ENCODE data around the gene SND1.

SND1 gene

DNA sequence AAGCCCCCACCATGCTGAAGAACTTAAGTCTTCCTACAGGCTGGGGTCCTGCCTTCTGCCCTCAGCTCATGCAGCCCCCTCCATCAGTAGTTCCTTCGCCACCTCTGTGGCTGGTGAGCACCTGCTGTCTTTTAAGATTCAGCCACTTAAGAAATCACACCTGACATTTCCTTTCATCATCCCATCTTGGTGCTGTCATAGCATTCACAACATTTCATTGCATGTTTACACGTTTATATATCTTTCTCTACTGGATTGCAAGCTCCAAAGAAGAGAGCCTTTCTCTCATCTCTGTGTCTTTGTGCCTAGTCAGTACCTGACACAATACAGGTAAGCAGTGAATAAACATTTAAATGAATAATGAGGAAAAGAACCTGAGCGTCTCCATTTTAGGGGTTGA is 38.3 kb downstream of the SND1 start:
- DNase-seq, result no peak

DNA sequence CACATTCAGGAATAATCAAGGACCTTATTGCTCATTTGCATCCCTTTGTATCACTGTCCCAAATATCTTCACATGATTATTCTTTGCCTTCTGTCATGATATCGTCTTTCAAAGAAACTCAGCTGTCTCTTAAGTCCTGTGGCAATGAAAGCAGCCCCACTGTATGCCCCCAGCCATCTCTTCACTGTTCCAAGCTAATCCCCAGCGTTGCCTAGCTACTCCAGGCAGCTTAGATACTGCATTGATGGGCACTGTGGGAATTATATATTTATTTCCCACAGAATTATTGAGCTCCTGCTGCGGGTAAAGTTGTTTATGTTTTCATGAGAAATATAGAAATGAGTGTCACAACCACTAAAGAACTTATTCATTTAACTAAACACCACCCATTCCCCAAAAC is 38.8 kb downstream of the SND1 start:
- no peak for DNase-seq

DNA sequence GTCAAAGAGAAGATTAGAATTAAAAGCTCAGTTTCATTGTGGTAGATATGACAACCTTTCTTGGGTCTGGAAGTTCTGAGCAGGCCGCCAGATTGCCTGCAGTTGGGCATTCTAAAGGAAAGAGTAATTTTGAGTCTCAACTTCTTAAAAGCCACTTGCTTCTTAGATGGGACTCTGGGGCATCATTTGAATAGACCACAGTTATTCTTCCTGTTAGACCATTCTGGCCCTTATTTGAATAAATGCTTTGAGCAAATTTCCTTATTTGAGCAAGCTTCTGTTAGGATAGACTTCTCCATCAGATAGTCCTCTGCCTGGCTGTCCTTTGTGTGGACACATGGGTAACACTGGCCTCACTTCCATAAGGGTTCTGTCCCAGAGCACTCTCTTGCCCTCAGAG is 40.2 kb downstream of the SND1 start:
- no peak for DNase-seq

GRCh38 chr7:127699853-127700252 is 47.9 kb downstream of the SND1 start:
- DNase-seq, result no peak

GRCh38 chr7:127702052-127702652 is 50.2 kb downstream of the SND1 start:
- DNase-seq, result no peak

- DNase-seq, result peak; percentile 6
Measured at GRCh38 chr7:127702938-127703337, 50.9 kb downstream of the SND1 start.

DNA sequence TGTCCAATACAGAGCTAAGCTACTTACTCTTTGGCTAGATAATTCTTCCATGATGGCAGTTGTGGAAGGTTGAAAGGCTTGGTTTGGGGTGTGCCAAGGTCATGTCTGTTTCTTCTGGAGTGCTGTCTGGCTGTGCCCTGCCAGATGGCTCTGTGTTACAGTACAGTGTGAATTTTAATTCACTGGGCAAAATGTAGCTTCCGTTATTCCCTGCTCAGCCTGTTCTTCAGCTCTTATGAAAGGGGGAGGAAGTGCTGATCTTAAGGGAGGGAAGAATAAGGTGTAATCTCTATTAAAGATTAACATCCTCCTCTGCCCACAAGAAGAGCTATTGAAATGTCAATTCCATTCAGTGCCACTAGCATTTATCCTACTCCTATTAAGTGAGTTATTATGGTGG is 52.2 kb downstream of the SND1 start:
- DNase-seq, result no peak

DNA sequence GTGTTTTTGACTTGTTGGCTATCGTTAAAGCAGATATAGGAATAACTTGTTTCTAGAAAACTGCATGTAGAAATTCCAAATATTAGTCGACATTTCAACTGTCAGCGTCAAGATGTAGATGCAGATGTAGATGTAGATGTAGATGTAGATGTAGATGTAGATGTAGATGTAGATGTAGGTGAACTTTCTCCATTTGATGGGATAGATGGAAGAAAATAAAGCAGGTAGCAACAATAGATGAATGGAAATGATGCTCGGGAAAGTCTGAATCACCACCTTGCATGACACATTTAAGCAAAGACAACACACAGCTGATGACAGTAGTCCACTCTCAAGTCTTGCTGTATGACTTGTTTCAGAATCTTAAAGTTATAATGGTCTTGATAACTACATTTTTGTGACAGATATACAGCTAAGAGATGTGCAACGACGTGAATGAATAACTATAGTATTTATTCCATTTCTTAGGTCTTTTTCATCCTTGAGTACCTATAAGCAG is 53.5 kb downstream of the SND1 start:
- DNase-seq, result no peak

GRCh38 chr7:127706766-127707165 is 54.8 kb downstream of the SND1 start:
- DNase-seq, result no peak

GRCh38 chr7:127708201-127708600 is 56.2 kb downstream of the SND1 start:
- DNase-seq, result no peak

DNA sequence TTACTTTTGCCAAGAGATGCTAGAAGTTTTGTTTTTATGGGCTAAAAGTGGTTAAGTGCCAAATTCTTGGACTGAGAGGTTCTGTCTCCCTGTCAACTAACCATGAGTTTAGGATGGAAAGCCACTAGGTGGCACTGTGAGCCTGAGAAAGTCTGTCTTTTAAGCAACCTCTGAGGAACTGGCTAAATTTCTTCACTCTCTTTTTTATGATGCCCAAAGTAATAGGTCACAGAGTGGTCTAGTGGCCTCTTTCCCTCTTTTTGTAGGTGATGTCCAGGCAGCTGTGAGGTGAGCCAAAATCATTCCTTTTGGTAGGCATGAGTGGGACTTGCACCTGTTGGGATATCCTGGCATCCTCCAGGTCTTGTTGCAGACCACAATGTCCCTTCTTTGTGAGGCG is 56.8 kb downstream of the SND1 start:
- peak; percentile 80 for DNase-seq

- DNase-seq, result no peak
Measured at GRCh38 chr7:127710635-127711034, 58.6 kb downstream of the SND1 start.

GRCh38 chr7:127711872-127712271 is 59.9 kb downstream of the SND1 start:
- DNase-seq, result no peak

DNA sequence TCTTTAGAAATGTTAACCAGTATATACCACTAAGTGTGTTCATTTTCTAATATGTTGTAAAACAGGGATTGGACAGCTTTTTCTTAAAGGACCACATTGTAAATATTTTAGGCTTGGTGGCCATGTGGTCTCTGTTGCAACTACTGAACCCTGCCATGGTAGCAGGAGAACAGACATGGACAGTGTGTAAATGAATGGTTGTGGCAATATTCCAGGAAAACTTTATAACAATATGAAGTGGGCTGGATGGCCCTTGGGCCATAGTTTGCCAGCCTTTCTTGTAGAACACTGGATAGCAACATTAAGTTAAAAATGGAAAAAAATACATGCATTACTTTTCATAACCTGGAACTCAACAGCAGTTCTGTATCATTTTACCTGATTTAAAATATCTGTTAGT is 61.0 kb downstream of the SND1 start:
- DNase-seq, result no peak

- DNase-seq, result no peak
Measured at GRCh38 chr7:127713758-127714157, 61.8 kb downstream of the SND1 start.

- DNase-seq, result no peak
Measured at GRCh38 chr7:127715272-127715671, 63.3 kb downstream of the SND1 start.

DNA sequence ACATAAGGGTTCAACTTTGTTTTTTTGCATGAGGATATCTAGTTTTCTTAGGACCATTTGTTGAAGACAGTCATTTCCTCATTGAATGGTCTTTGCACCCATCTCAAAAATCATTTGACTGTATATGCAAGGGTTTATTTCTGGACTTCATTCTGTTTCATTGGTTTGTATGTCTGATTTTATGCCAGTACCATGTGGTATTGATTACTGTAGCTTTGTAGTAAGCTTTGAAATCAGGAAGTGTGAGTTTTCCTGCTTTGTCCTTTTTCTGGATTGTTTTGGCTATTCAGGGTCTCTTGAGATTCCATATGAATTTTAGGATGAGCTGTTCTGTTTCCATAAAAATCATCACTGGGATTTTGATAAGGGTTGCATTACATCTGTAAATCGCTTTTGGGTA is 63.9 kb downstream of the SND1 start:
- peak; percentile 50 for DNase-seq

DNA sequence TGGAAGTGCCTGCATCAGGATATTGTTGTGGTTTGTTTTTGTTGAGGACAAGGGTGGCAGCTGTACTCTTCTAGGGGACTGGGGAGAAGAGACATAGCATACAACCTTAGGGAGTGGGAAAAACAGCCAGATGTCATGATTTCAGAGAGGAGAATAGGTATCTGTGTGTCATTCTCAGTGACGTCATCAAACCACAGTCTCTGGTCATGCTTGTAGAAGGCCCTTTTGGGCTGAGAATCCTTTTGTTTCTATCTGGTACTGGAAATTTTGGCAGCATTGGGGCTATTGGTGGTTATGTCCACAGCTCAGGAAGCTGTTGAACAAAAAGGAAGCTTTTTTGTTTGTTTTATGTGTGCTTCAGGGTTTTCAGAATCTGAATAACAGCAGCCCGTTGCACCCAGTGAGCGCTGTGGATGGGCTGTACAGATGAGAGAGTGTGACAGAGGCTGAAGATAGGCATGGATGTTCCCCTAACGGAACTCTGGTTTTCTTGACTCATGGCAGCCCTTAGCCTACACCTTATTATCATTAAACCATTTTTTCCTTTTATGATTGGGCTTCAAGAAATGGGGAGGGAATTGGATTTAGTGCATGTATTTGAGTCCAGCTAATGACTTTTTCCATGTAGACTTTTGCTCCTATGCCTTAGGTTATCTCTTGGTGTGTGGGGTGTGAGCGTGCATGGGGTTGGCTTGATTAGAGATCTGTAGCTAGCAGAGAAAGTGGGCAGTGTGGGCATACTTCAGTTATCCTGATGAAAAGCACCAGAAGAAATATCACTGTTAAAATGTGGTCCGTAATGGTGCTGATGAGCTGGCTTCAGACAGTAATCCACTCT is 65.7 kb downstream of the SND1 start:
- no peak for DNase-seq

GRCh38 chr7:127718340-127718679 is 66.3 kb downstream of the SND1 start:
- DNase-seq, result no peak

- DNase-seq, result no peak
Measured at GRCh38 chr7:127726476-127726875, 74.5 kb downstream of the SND1 start.

DNA sequence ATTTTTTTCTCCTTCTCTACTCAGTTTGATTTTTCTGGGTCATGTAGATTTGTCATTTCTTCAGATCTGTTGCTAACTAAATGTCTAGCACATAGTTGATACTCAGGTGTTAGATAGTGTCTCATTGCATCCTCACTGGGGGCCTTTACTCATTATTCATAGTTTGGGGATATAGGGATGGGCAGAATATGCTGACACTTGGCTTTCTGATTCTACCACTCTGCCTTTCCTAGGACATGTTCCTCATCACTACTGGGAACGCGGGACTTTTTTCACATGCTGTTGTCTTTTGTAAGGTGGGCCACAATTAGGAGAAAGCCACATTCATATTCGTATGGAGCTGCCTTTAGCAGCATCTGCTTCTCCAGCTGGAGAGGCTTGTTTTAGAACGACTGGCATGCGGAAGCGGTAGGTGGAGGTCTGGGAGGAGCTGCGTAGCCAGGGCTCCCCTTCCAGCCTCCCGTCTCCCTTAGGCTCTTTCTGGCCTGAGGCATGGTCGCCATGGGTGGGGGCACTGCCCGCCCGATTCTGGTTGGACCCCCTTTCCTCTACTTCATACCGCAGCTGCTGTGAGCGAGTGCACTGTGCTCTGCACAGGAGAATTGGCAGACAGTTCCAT is 78.8 kb downstream of the SND1 start:
- DNase-seq, result no peak

DNA sequence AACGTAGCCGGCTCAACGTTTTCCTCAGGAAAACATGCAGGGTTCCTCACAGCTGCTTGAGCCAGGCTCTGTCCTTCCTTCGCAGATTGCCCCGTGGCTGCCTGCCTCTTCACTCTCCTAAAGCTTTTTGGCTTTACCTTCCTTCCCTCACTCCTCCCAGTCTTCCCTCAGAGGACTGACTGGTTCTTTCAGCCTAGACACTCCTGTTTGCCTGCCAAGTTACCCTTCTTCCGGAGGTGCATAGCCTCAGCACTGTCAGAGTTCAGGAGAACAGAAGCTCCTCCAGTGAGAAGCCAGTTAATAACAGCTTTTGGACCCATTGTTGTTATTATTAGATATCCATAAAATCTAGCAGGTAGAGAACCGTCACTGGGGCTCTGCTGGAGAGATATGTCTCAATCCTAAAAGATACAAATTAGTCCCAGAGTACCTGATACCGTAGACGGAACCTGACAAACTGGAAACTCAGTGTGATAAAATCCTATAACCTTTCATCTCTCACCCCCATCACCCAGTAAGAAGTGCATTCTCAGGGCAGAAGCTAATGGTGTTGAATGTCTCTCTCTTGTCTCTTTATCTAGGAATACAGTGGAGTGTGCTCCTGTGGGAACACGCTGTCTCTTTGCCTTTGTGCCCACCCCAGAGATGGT is 79.6 kb downstream of the SND1 start:
- DNase-seq, result no peak

GRCh38 chr7:127732306-127732705 is 80.3 kb downstream of the SND1 start:
- no peak for DNase-seq

DNA sequence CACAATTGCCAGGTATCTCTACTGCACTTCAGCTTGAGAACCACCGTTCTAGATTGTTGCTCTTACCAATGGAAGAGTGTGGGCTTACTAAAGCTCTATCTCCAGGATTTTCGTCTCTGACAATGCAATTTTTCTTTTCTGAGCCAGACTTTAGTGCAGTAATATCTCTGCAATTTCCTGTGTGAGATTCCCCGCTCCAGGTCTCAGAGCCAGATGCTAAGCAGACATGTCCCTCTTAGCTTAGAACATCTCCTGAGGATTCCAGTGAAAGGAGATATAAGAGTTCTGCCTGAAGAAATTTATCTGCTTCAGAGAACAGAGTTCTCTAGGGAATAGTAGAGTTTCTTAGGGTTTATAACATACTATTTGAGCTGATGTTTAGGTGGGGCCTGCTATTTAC is 82.0 kb downstream of the SND1 start:
- DNase-seq, result peak; percentile 9
